GOT3 (cell line): ENCODE results near the gene TAF11L6.
"Not testable (repeated sequence)": the region's sequence is repeated elsewhere in the genome, so short reads cannot be mapped to it uniquely, and the experiment has no call there.

ENCODE experiments used
- DNase-seq: peaks from one replicate; lab custom pipeline; 2025; ENCODE audit warnings: mixed read lengths; lab: John Stamatoyannopoulos, UW

The TAF11L6 gene

DNA sequence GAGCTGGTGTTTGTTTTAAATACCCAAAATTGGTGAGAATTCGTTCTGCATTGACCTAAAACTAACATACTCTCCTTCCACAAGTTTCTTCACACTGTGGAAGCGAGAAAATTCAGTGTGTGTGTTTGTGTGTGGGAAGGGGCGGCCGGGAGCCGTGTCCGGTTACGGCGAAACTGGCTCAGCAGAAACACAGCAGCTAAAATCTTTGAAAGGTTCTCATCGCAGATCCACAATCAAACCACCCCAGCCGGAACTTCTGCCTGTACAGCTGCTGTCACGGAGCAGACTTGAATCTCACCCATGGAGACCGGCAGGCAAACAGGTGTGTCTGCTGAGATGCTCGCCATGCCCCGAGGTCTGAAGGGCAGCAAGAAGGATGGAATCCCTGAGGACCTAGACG is at the start of gene TAF11L6:
TAF11L6 (plus strand) TSS at position 301 of the 400 bp plus-strand sequence.
- DNase-seq, result not testable (repeated sequence)

DNA sequence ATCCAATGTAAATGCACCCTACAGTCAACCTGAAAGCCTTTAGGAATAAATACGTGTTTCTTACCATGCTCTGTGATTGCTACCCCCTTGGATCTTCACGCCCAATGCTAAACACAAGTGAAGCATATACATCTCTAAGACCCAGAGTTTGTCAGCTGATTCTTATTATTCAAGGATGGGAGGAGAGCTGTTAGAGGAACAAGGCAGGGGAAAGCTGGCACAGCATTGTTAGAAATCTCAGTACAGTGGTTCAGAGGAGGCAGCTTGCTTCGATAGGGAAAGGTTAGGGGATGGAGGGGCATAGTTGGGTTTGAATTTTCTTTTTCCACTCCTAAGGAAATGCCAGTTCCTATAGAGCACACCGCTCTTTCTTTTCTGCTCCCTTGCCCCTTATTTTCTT is 47.1 kb upstream of the TAF11L6 start:
- no peak for DNase-seq

DNA sequence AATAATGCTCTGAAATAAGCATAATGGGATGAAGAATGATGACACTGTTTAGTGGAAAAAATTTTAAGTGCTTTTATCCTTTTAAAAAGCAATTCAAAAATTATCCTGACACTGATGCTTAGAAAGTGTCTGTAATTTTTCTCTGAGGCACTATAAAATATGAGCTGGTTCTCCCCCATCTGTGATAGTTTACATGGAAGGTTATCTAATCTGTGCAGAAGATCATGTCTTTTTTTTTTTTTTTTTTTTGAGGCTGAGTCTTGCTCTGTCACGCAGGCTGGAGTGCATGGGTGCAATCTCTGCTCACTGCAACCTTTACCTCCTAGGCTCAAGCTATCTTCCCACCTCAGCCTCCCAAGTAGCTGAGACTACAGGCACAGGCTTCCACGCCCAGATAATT is 45.7 kb upstream of the TAF11L6 start:
- no peak for DNase-seq

DNA sequence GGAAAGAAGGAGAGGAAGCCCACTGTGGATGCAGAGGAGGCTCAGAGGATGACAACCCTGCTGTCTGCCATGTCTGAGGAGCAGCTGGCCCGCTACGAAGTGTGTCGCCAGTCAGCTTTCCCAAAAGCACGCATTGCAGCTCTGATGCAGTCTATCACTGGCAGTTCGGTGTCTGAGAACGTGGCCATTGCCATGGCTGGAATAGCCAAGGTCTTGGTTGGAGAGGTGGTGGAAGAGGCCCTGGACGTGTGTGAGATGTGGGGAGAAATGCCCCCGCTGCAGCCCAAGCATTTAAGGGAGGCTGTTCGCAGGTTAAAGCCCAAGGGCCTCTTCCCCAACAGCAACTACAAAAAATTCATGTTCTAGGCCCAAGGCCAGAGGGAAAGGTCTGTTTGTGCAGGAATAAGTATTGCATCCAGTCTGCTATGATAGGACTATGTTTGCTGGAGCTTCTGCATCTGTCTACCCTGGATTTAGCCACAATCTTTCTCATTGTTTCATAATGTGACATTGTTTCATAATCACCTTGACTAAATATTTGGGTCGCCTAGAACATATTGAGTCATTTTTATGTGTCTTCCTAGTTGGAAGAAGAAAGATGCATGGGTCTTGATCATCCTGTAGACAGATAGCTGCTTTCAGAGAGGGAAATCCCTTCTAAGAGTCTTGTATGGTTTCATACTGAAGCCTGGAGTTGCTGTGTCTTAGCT is 41.9 kb upstream of the TAF11L6 start:
- not testable (repeated sequence) for DNase-seq

DNA sequence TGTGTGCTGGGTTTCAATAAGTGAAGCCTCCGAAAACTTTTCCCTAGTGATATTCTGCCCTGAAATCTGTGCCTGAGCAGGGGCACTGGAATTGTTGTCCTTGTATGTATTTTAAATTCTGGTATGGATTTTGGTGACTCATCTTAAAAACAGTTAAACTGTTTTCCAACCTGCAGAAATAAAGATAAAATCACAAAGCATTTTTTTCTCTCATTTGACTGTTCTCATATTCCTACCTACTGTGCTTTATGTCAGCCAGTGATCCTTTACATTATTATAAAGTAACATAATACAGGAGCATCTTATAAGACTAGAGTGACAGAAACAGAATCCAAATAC is 41.3 kb upstream of the TAF11L6 start:
- DNase-seq, result no peak

DNA sequence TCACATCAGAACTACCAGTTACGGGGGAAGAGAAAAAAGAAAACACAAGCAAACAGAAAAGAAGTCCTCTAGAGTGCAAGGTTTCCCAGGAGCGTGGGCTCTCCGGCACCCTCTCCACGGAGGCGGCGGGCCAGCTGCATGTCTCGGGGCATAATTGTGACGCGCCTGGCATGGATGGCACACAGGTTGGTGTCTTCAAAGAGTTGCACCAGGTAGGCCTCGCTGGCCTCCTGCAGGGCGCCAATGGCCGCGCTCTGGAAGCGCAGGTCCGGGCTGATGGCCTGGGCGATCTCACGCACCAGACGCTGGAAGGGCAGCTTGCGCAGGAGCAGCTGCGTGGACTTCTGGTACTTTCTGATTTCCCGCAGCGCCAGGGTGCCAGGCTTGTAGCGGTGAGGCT is 37.2 kb upstream of the TAF11L6 start:
- not testable (repeated sequence) for DNase-seq

DNA sequence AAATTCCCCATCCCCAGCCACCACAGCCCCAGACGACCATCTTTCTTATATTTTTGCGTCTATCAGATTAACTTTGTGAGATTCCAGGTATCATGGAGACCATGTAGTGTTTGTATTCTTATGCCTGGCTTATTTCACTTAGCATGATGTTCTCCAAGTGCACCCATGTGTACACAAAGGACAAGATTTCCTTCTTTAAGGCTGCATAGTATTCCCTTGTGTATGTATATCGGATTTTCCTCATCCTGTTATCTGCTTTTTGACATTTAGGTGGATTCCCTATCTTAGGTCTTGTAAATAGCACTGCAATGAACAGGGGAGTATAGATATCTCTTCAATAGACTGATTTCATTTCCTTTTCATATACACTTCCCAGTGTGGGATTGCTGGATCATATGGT is 35.7 kb upstream of the TAF11L6 start:
- no peak for DNase-seq

DNA sequence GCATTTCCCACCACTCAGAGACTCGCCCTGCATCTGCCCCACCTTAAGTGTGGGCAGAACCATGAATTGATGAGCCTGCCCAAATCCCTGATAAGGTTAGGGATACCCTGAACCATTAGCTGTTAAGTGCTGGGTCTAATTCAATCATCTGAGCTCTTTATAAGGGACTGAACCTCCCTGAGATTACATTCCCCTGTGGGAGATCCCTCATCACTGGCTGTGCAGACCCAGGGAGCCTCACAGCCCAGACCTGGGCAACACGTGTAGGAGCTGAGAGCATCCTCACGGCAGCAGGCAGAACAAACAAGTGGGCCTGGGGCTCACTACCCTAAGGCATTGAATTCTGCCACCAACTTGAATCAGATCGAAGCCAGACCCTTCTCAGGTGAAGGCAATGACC is 31.0 kb upstream of the TAF11L6 start:
- no peak for DNase-seq

DNA sequence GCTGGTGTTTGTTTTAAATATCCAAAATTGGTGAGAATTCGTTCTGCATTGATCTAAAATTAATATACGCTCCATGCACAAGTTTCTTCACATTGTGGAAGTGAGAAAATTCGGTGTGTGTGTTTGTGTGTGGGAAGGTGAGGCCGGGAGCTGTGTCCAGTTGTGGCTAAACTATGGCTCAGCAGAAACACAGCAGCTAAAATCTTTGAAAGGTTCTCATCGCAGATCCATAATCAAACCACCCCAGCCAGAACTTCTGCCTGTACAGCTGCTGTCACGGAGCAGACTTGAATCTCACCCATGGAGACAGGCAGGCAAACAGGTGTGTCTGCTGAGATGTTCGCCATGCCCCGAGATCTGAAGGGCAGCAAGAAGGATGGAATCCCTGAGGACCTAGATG is 30.5 kb upstream of the TAF11L6 start, which contains the start of gene TAF11L2:
TAF11L2 (plus strand) TSS at position 301 of the 400 bp plus-strand sequence.
- DNase-seq, result not testable (repeated sequence)

DNA sequence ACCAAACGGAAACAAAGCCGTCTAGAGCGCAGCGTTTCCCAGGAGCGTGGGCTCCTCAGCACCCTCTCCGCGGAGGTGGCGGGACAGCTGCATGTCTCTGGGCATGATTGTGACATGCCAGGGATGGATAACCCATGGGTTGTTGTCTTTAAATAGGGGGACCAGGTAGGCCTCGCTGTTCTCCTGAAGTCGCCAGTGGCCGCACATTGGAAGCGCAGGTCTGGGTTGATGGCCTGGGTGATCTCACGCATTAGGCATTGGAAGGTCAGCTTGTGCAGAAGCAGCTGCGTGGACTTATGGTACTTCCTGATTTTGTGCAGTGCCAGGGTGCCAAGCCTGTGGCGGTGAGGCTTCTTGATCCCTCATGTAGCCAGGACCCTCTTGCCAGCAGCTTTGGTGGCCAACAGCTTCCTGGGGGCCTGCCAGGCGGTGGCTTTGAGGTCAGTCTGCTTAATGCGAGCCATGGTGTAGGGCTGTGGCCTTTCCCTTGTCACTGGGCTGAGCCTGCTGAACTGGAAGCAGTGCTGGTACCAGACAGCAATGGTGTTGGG is 16.6 kb upstream of the TAF11L6 start:
- no peak for DNase-seq

DNA sequence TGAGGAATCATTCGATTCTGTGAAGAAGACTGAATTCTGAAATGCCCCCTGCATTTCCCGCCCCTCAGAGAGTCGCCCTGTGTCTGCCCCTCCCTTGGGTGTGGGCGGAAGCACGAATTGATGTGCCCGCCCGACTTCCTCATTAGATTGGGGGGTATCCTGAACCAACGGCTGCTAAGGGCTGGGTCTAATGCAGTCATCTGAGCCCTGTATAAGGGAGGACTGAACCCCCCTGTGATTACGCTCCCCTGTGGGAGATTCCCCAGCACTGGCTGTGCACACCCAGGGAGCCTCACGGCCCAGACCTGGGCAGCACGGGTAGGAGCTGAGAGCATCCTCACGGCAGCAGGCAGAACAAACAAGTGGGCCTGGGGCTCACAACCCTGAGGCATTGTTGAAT is 10.9 kb upstream of the TAF11L6 start:
- DNase-seq, result not testable (repeated sequence)

DNA sequence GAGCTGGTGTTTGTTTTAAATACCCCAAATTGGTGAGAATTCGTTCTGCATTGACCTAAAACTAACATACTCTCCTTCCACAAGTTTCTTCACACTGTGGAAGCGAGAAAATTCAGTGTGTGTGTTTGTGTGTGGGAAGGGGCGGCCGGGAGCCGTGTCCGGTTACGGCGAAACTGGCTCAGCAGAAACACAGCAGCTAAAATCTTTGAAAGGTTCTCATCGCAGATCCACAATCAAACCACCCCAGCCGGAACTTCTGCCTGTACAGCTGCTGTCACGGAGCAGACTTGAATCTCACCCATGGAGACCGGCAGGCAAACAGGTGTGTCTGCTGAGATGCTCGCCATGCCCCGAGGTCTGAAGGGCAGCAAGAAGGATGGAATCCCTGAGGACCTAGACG is 10.4 kb upstream of the TAF11L6 start, which contains the start of gene TAF11L3:
TAF11L3 (plus strand) TSS at position 301 of the 400 bp plus-strand sequence.
- not testable (repeated sequence) for DNase-seq

DNA sequence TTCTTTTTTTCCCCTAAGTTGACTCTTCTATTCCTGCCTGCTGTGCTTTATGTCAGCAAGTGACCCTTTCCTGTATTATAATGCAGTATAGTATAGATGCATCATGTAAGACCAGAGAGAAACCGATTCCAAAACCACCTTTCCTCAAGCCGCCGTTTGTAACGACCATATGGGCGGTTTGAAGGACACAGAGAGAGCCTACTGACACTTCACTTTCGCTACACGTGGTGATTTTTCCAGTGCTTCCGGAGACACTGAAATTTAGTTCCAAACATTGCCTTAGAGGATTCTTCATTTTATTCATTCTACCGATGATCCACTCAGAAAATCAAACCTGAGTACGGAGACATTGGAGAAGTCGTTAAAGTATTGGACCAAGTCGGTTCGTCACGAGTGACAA is 9.0 kb upstream of the TAF11L6 start:
- not testable (repeated sequence) for DNase-seq

DNA sequence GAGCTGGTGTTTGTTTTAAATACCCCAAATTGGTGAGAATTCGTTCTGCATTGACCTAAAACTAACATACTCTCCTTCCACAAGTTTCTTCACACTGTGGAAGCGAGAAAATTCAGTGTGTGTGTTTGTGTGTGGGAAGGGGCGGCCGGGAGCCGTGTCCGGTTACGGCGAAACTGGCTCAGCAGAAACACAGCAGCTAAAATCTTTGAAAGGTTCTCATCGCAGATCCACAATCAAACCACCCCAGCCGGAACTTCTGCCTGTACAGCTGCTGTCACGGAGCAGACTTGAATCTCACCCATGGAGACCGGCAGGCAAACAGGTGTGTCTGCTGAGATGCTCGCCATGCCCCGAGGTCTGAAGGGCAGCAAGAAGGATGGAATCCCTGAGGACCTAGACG is 7.0 kb upstream of the TAF11L6 start, which contains the start of gene TAF11L4:
TAF11L4 (plus strand) TSS at position 301 of the 400 bp plus-strand sequence.
- DNase-seq, result not testable (repeated sequence)

DNA sequence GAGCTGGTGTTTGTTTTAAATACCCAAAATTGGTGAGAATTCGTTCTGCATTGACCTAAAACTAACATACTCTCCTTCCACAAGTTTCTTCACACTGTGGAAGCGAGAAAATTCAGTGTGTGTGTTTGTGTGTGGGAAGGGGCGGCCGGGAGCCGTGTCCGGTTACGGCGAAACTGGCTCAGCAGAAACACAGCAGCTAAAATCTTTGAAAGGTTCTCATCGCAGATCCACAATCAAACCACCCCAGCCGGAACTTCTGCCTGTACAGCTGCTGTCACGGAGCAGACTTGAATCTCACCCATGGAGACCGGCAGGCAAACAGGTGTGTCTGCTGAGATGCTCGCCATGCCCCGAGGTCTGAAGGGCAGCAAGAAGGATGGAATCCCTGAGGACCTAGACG is 3.5 kb upstream of the TAF11L6 start, which contains the start of gene TAF11L5:
TAF11L5 (plus strand) TSS at position 301 of the 400 bp plus-strand sequence.
- DNase-seq, result not testable (repeated sequence)

DNA sequence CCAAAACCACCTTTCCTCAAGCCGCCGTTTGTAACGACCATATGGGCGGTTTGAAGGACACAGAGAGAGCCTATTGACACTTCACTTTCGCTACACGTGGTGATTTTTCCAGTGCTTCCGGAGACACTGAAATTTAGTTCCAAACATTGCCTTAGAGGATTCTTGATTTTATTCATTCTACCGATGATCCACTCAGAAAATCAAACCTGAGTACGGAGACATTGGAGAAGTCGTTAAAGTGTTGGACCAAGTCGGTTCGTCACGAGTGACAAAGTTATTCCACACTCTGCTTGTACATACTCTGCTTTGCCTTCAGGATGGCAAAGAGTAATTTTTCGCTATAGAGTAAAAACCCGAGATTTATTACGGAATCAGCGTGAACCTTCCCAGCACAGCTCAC is 2.0 kb upstream of the TAF11L6 start:
- not testable (repeated sequence) for DNase-seq
